ENCODE measurements around the gene POLR2E. TPM values are rescaled to one million over a fixed set of nuclear protein-coding genes. Genes with fewer than 3 reads are reported as not detected.

POLR2E gene
- total and polyA plus RNA-seq, 2 of the 13 experiments (the other 11 are each of a cell fraction or from before 2014, with no cell fraction given), result 140 to 272 TPM

GRCh38 chr19:1081301-1082164, 13.6 kb downstream of the POLR2E start (continued):
- 0 out of 2 replicates have a peak, but pooled peaks have one; percentile 23 for TF ChIP-seq ZHX1 (CRISPR knock-in tag; IDR thresholded peaks at IDR 0.05; ENCODE audit: low read depth)
- TF ChIP-seq BORCS8-MEF2B (CRISPR knock-in tag; IDR thresholded peaks at IDR 0.05), result no peak
- peak; percentile 47 for TF ChIP-seq ZNF687 (CRISPR knock-in tag; IDR thresholded peaks at IDR 0.05)
- TF ChIP-seq ZNF143 (CRISPR knock-in tag; IDR thresholded peaks at IDR 0.05), result no peak
